Fibroblast of the conjunctiva (primary cell): ENCODE data around the gene DBP.
"Not testable (repeated sequence)": the region's sequence is repeated elsewhere in the genome, so short reads cannot be mapped to it uniquely, and the experiment has no call there.

ENCODE experiments used
- DNase-seq: peaks from one replicate; pipeline ENCODE4 v3.0.0-alpha.2; 2010; ENCODE audit warnings: low read depth

The DBP gene

GRCh38 chr19:48636859-48637448 lies at the start of gene DBP:
Gene DBP, minus strand, starts transcription at chr19:48637379. Its CDS starts 385 bp downstream, at chr19:48636994.
- DNase-seq = no peak

- not testable (repeated sequence) for DNase-seq
Measured at GRCh38 chr19:48686637-48687036, 49.5 kb upstream of the DBP start.

- DNase-seq = no peak
Measured at GRCh38 chr19:48686088-48686487, 48.9 kb upstream of the DBP start.

GRCh38 chr19:48685583-48685982 lies 48.4 kb upstream of the DBP start:
- DNase-seq = no peak

- DNase-seq = peak; percentile 27
Measured at GRCh38 chr19:48683349-48683748, 46.2 kb upstream of the DBP start.

GRCh38 chr19:48681127-48681470 lies 43.9 kb upstream of the DBP start:
- no peak for DNase-seq

GRCh38 chr19:48680436-48681126 lies 43.4 kb upstream of the DBP start:
- no peak for DNase-seq

GRCh38 chr19:48680006-48680405 lies 42.8 kb upstream of the DBP start:
- DNase-seq = not testable (repeated sequence)

- DNase-seq = no peak
Measured at GRCh38 chr19:48678201-48678600, 41.0 kb upstream of the DBP start.

GRCh38 chr19:48676887-48677286 lies 39.7 kb upstream of the DBP start:
- no peak for DNase-seq

- no peak for DNase-seq
Measured at GRCh38 chr19:48676487-48676886, 39.3 kb upstream of the DBP start.

GRCh38 chr19:48674921-48675824 lies 38.0 kb upstream of the DBP start:
- DNase-seq = peak; percentile 55

GRCh38 chr19:48674216-48674809 lies 37.1 kb upstream of the DBP start:
- DNase-seq = no peak

GRCh38 chr19:48673436-48674100 lies 36.4 kb upstream of the DBP start:
- DNase-seq = no peak

- no peak for DNase-seq
Measured at GRCh38 chr19:48672994-48673393, 35.8 kb upstream of the DBP start, which contains the start of gene NTN5. Gene NTN5, minus strand, starts transcription at chr19:48673017. Its CDS starts 2,031 bp downstream, at chr19:48670986.

- DNase-seq = no peak
Measured at GRCh38 chr19:48671446-48671995, 34.3 kb upstream of the DBP start.

- no peak for DNase-seq
Measured at GRCh38 chr19:48670699-48671445, 33.7 kb upstream of the DBP start.

GRCh38 chr19:48669903-48670668 lies 32.9 kb upstream of the DBP start:
- no peak for DNase-seq

- no peak for DNase-seq
Measured at GRCh38 chr19:48668761-48669160, 31.6 kb upstream of the DBP start.

GRCh38 chr19:48668332-48668731 lies 31.2 kb upstream of the DBP start:
- no peak for DNase-seq
